ENCODE data around the gene MT1HL1. TPM values are rescaled to one million over a fixed set of nuclear protein-coding genes. Genes with fewer than 3 reads are reported as not detected.

MT1HL1 gene
- total RNA-seq = not detected in 2 replicates

DNA sequence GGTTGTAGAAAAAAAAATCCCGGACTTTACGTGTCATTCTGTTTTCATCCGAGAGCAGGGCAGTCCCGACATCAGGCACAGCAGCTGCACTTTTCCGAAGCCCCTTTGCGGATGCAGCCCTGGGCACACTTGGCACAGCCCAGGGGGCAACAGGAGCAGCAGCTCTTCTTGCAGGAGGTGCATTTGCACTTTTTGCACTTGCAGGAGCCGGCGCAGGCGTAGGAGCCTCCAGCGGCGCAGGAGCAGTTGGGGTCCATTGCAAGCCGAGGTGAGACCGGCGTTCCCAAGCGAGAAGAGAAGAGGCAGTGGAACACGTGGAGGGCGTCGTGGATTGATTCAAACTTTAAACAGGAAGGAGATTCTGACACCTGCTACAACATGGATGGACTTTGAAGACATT, at the start of gene MT1HL1:
Gene MT1HL1 (minus strand): TSS at position 326 of the 400 bp plus-strand sequence. CDS start 69 bp downstream, at position 257.

GRCh38 chr1:237041795-237042525, 37.7 kb upstream of the MT1HL1 start, which contains the start of gene RYR2:
RYR2 (plus strand) TSS chr1:237042184; CDS start chr1:237042522, 338 bp downstream.

Other genes with a start within 250 kb of the MT1HL1 start
- gene MTR, start 209.1 kb downstream of the MT1HL1 start, total RNA-seq = 34.9 and 35.8 TPM in 2 replicates
- 0.10 TPM in 1 of 2 replicates, not detected in the other for gene RYR2, start 37.7 kb upstream of the MT1HL1 start, total RNA-seq